ENCODE measurements around the gene SLC9A1.

The SLC9A1 gene

DNA sequence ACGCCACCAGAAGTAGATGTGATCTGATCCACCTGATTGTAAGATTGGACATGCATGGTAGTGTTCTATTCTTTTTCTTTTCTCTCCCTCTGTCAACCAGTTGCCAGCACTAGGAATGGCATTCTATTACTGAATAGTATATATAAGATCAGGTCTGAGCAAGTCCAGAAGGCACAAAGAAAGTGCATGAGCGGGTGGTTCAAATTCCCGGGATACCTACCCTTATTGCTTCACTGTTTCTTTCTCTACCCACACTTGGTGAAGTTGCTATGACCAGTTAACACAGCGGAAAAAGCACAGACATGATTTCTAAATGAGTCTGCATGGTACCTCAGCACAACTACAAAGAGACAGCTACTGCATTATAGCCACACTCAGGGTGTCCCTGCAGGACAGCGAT lies 64.0 kb downstream of the SLC9A1 start:
- no peaks in the 10 kb centered on the region for H3K27me3 ChIP-seq (ENCODE audit: control insufficient read depth in 2 of 2, insufficient read depth in 2 of 2, low read length in 2 of 2)
- no peak overlapping the region for H3K27ac ChIP-seq (ENCODE audit: low read depth in 2 of 2, low read length in 2 of 2)
- no peaks in the 10 kb centered on the region for H3K36me3 ChIP-seq (ENCODE audit: control insufficient read depth in 2 of 2, insufficient read depth in 2 of 2, low read length in 2 of 2)
- H3K9ac ChIP-seq (ENCODE audit: low read depth in 1 of 2, low read length in 2 of 2) = no peak overlapping the region
- H3K4me3 ChIP-seq (ENCODE audit: low read length in 2 of 2) = no peak overlapping the region
- H3K4me1 ChIP-seq (ENCODE audit: control insufficient read depth in 2 of 2, insufficient read depth in 2 of 2, low read length in 2 of 2) = no peaks in the 10 kb centered on the region
- no peaks in the 10 kb centered on the region for H3K9me3 ChIP-seq (ENCODE audit: control insufficient read depth in 2 of 2, low read length in 2 of 2)

DNA sequence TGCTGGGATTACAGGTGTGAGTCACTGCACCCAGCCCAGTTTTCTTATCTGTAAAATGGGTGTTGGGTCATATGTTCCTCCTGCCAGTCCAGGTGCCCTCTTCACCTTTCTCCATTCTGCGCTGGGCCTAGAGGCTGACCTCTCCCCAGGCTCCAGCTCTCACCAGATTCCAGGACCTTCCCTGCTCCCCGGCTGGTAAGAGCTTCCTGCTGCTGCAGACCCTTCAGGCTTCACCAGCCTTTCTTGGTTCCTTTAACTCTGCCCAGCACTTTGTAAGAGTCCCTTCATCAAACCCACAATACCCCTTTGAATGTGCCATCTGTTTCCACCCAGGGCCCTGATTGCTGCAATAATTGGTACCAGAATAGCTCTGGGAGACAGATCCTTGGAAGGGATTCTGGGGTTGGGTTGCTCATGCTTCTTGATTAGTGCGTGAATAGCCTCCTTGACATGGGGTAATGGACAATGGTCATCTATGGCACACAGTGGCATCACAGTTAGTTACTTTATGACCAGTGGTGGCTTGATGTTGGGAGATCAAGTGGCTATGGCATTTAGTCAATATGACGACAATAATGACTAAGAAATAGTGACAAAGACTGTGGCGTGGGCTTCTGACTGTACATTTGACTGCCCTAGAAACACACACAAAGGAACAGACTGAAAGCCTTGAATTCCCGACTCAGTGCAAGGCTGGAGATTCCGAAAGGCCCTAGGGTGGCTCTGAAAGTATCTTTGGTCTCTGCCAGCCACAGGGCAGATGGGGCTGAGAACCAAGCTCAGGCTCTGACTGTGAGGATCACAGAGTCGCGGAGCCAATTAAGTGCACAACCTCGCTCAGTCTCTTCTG lies 67.3 kb downstream of the SLC9A1 start:
- H3K27ac ChIP-seq (ENCODE audit: low read depth in 2 of 2, low read length in 2 of 2) = no peak overlapping the region
- H3K27me3 ChIP-seq (ENCODE audit: control insufficient read depth in 2 of 2, insufficient read depth in 2 of 2, low read length in 2 of 2) = no peaks in the 10 kb centered on the region
- H3K4me3 ChIP-seq (ENCODE audit: low read length in 2 of 2) = no peak overlapping the region
- no peaks in the 10 kb centered on the region for H3K36me3 ChIP-seq (ENCODE audit: control insufficient read depth in 2 of 2, insufficient read depth in 2 of 2, low read length in 2 of 2)
- no peaks in the 10 kb centered on the region for H3K9me3 ChIP-seq (ENCODE audit: control insufficient read depth in 2 of 2, low read length in 2 of 2)
- H3K4me1 ChIP-seq (ENCODE audit: control insufficient read depth in 2 of 2, insufficient read depth in 2 of 2, low read length in 2 of 2) = no peaks in the 10 kb centered on the region
- H3K9ac ChIP-seq (ENCODE audit: low read depth in 1 of 2, low read length in 2 of 2) = no peak overlapping the region

- Histone ChIP-seq H3K9me3 (ENCODE audit: control insufficient read depth in 2 of 2, low read length in 2 of 2) (no peaks in the 10 kb centered on the region), H3K27ac (ENCODE audit: low read depth in 2 of 2, low read length in 2 of 2) (no peak overlapping the region), H3K4me3 (ENCODE audit: low read length in 2 of 2) (no peak overlapping the region), H3K27me3 (ENCODE audit: control insufficient read depth in 2 of 2, insufficient read depth in 2 of 2, low read length in 2 of 2) (no peaks in the 10 kb centered on the region), H3K36me3 (ENCODE audit: control insufficient read depth in 2 of 2, insufficient read depth in 2 of 2, low read length in 2 of 2) (no peaks in the 10 kb centered on the region), H3K9ac (ENCODE audit: low read depth in 1 of 2, low read length in 2 of 2) (no peak overlapping the region), H3K4me1 (ENCODE audit: control insufficient read depth in 2 of 2, insufficient read depth in 2 of 2, low read length in 2 of 2) (no peaks in the 10 kb centered on the region)
These were observed 68.3 kb downstream of the SLC9A1 start for GRCh38 chr1:27086628-27087027.

GRCh38 chr1:27086026-27086425 lies 68.9 kb downstream of the SLC9A1 start:
- H3K4me3 ChIP-seq (ENCODE audit: low read length in 2 of 2) = no peak overlapping the region
- H3K27me3 ChIP-seq (ENCODE audit: control insufficient read depth in 2 of 2, insufficient read depth in 2 of 2, low read length in 2 of 2) = no peaks in the 10 kb centered on the region
- H3K4me1 ChIP-seq (ENCODE audit: control insufficient read depth in 2 of 2, insufficient read depth in 2 of 2, low read length in 2 of 2) = no peaks in the 10 kb centered on the region
- no peak overlapping the region for H3K9ac ChIP-seq (ENCODE audit: low read depth in 1 of 2, low read length in 2 of 2)
- H3K36me3 ChIP-seq (ENCODE audit: control insufficient read depth in 2 of 2, insufficient read depth in 2 of 2, low read length in 2 of 2) = no peaks in the 10 kb centered on the region
- H3K9me3 ChIP-seq (ENCODE audit: control insufficient read depth in 2 of 2, low read length in 2 of 2) = no peaks in the 10 kb centered on the region
- no peak overlapping the region for H3K27ac ChIP-seq (ENCODE audit: low read depth in 2 of 2, low read length in 2 of 2)

DNA sequence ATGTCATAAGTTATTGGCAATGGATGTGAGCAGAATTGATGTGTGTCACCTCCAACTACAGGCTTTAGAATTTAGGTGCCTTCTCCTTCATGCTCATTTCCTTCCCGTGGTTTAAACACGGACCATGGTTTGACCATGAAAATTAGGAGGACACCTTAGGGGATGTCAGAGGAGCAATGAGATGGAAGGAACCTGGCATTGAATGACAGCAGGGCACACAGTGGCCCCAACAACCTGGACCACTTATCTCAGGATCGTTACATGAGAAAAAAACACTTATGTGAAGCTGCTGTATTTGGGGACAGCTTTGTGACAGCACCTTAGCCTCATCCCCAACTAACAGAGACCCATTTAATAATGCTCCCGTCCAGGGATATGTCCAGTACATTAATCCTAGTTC lies 70.8 kb downstream of the SLC9A1 start:
- Histone ChIP-seq H3K9ac (ENCODE audit: low read depth in 1 of 2, low read length in 2 of 2) (no peak overlapping the region), H3K4me1 (ENCODE audit: control insufficient read depth in 2 of 2, insufficient read depth in 2 of 2, low read length in 2 of 2) (no peaks in the 10 kb centered on the region), H3K27me3 (ENCODE audit: control insufficient read depth in 2 of 2, insufficient read depth in 2 of 2, low read length in 2 of 2) (no peaks in the 10 kb centered on the region), H3K36me3 (ENCODE audit: control insufficient read depth in 2 of 2, insufficient read depth in 2 of 2, low read length in 2 of 2) (no peaks in the 10 kb centered on the region), H3K4me3 (ENCODE audit: low read length in 2 of 2) (no peak overlapping the region), H3K9me3 (ENCODE audit: control insufficient read depth in 2 of 2, low read length in 2 of 2) (no peaks in the 10 kb centered on the region), H3K27ac (ENCODE audit: low read depth in 2 of 2, low read length in 2 of 2) (no peak overlapping the region)

DNA sequence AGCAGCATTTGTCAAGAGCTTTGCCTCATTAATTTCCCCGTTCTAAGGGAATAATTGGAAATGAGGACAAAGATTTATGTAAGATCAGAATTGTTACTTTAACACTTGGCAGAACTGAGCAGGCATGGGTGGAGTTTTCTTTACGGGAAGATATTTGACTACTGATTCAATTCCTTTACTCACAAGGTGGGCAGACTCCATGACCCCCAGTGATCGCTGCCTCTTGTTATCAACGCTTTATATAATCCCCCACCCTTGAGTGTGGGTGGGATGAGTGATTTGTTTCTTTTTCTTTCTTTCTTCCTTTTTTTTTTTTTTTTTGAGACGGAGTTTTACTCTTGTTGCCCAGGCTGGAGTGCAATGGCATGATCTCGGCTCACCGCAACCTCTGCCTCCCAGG lies 77.0 kb downstream of the SLC9A1 start:
- no peak overlapping the region for H3K9ac ChIP-seq (ENCODE audit: low read depth in 1 of 2, low read length in 2 of 2)
- H3K27me3 ChIP-seq (ENCODE audit: control insufficient read depth in 2 of 2, insufficient read depth in 2 of 2, low read length in 2 of 2) = no peaks in the 10 kb centered on the region
- no peak overlapping the region for H3K27ac ChIP-seq (ENCODE audit: low read depth in 2 of 2, low read length in 2 of 2)
- H3K4me1 ChIP-seq (ENCODE audit: control insufficient read depth in 2 of 2, insufficient read depth in 2 of 2, low read length in 2 of 2) = no peaks in the 10 kb centered on the region
- no peak overlapping the region for H3K4me3 ChIP-seq (ENCODE audit: low read length in 2 of 2)
- H3K36me3 ChIP-seq (ENCODE audit: control insufficient read depth in 2 of 2, insufficient read depth in 2 of 2, low read length in 2 of 2) = no peaks in the 10 kb centered on the region
- H3K9me3 ChIP-seq (ENCODE audit: control insufficient read depth in 2 of 2, low read length in 2 of 2) = no peaks in the 10 kb centered on the region

GRCh38 chr1:27076803-27077202 lies 78.1 kb downstream of the SLC9A1 start:
- Histone ChIP-seq H3K27me3 (ENCODE audit: control insufficient read depth in 2 of 2, insufficient read depth in 2 of 2, low read length in 2 of 2) (no peaks in the 10 kb centered on the region), H3K4me1 (ENCODE audit: control insufficient read depth in 2 of 2, insufficient read depth in 2 of 2, low read length in 2 of 2) (no peaks in the 10 kb centered on the region), H3K4me3 (ENCODE audit: low read length in 2 of 2) (no peak overlapping the region), H3K27ac (ENCODE audit: low read depth in 2 of 2, low read length in 2 of 2) (no peak overlapping the region), H3K9me3 (ENCODE audit: control insufficient read depth in 2 of 2, low read length in 2 of 2) (no peaks in the 10 kb centered on the region), H3K9ac (ENCODE audit: low read depth in 1 of 2, low read length in 2 of 2) (no peak overlapping the region), H3K36me3 (ENCODE audit: control insufficient read depth in 2 of 2, insufficient read depth in 2 of 2, low read length in 2 of 2) (no peaks in the 10 kb centered on the region)

DNA sequence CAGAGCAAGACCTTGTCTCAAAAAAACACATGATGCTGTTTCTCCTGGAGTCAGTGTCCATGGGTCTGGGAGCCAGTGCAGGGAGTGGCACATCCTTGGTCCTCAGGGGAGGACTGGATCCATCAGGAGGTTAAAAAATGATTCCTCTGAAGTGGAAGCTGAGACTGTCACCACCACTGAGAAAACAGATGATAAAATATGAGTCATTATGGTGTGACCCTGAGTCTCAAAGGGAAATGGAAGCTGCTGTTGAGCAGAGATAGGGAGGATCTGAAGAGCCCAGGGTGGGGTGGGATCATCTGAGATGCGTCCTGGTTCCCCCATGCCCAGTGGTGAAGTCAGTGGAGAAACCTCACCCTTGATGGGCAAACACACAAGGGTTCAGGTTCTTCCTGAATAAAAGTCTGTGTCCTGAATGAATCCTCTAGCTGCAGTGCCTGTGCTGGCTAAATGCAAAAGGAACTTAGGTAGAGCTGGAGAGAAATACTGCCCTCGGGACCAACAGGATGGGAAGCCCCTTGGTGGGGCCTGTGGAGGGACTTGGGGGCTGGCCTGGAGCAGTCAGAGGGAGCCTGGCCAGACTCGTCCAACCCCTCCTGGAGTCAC lies 80.6 kb downstream of the SLC9A1 start:
- Histone ChIP-seq H3K4me1 (ENCODE audit: control insufficient read depth in 2 of 2, insufficient read depth in 2 of 2, low read length in 2 of 2) (peaks cover 0 to 5% of the 10 kb centered on the region in 2 donors), H3K27me3 (ENCODE audit: control insufficient read depth in 2 of 2, insufficient read depth in 2 of 2, low read length in 2 of 2) (no peaks in the 10 kb centered on the region), H3K36me3 (ENCODE audit: control insufficient read depth in 2 of 2, insufficient read depth in 2 of 2, low read length in 2 of 2) (no peaks in the 10 kb centered on the region), H3K9ac (ENCODE audit: low read depth in 1 of 2, low read length in 2 of 2) (no peak overlapping the region), H3K4me3 (ENCODE audit: low read length in 2 of 2) (no peak overlapping the region), H3K9me3 (ENCODE audit: control insufficient read depth in 2 of 2, low read length in 2 of 2) (no peaks in the 10 kb centered on the region), H3K27ac (ENCODE audit: low read depth in 2 of 2, low read length in 2 of 2) (no peak overlapping the region)

DNA sequence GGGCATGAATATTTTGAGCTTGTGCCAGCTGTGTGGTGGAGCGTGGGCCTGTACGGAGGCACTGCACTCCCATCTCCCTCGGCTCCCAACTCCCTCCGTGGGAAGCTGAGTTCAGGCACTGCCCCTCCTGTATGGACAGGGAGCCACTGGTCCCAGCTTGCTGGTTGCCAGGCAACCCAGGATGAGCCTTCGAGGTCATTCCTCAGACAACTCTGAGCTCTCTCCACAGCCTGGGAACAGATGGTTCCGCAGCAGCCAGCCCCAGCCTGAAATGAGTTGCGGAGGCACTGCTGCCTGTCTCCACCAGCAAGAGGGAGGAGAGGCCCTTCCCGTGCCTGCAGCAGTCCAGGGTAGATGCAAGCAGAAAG lies 83.9 kb downstream of the SLC9A1 start:
- H3K27me3 ChIP-seq (ENCODE audit: control insufficient read depth in 2 of 2, insufficient read depth in 2 of 2, low read length in 2 of 2) = no peaks in the 10 kb centered on the region
- H3K9ac ChIP-seq (ENCODE audit: low read depth in 1 of 2, low read length in 2 of 2) = no peak overlapping the region
- H3K9me3 ChIP-seq (ENCODE audit: control insufficient read depth in 2 of 2, low read length in 2 of 2) = no peaks in the 10 kb centered on the region
- H3K4me1 ChIP-seq (ENCODE audit: control insufficient read depth in 2 of 2, insufficient read depth in 2 of 2, low read length in 2 of 2) = peaks cover 0 to 5% of the 10 kb centered on the region in 2 donors
- no peak overlapping the region for H3K27ac ChIP-seq (ENCODE audit: low read depth in 2 of 2, low read length in 2 of 2)
- no peaks in the 10 kb centered on the region for H3K36me3 ChIP-seq (ENCODE audit: control insufficient read depth in 2 of 2, insufficient read depth in 2 of 2, low read length in 2 of 2)
- H3K4me3 ChIP-seq (ENCODE audit: low read length in 2 of 2) = no peak overlapping the region

DNA sequence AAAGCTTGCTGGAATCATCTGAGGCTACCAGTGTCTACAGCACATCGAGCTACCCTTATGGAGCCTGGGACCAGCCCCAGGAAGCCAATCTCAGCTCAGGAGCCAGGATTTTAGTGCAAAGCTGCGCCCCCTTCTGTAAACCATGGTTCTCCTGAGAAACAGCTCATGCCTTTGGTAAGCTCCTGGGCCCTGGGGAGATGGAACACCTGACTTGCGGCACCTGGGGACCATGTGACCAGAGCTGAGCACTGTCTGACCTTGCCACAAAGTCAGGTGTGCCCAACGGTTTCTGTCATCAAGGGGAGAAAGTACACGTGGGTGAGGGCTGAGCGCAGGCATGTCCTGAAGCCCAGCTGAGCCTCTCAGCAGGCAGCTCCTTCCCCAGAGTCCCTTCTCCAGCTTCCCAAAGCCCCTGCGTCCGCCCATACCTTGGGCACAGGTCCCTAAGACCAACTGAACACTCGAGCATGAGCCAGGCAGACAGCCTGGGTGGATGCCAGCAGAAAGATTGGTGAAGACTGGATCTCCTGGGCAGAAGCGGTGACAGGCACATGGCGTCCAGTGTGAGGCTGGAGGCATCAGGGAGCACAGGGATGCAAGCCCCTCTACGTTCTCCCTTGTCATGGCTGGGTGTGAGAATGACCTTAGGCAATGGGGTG lies 84.4 kb downstream of the SLC9A1 start:
- no peaks in the 10 kb centered on the region for H3K36me3 ChIP-seq (ENCODE audit: control insufficient read depth in 2 of 2, insufficient read depth in 2 of 2, low read length in 2 of 2)
- no peak overlapping the region for H3K9ac ChIP-seq (ENCODE audit: low read depth in 1 of 2, low read length in 2 of 2)
- no peak overlapping the region for H3K27ac ChIP-seq (ENCODE audit: low read depth in 2 of 2, low read length in 2 of 2)

More for the DNA sequence above, 84.4 kb downstream of the SLC9A1 start:
- Histone ChIP-seq H3K4me3 (ENCODE audit: low read length in 2 of 2) (no peak overlapping the region), H3K4me1 (ENCODE audit: control insufficient read depth in 2 of 2, insufficient read depth in 2 of 2, low read length in 2 of 2) (peaks cover 0 to 5% of the 10 kb centered on the region in 2 donors), H3K27me3 (ENCODE audit: control insufficient read depth in 2 of 2, insufficient read depth in 2 of 2, low read length in 2 of 2) (no peaks in the 10 kb centered on the region), H3K9me3 (ENCODE audit: control insufficient read depth in 2 of 2, low read length in 2 of 2) (no peaks in the 10 kb centered on the region)

Data from mucosa of rectum (tissue), 2 donors.